ENCODE results near the gene DDB1.

The DDB1 gene

GRCh38 chr11:61353131-61354067, 20.5 kb upstream of the DDB1 start:
- H3K4me3 ChIP-seq: no peak overlapping the region
- intact Hi-C loops (cut with DNase I; ENCODE audit: low total_unique reads): no loop called here
- no peaks in the 10 kb centered on the region for H3K27me3 ChIP-seq
- H3K27ac ChIP-seq: no peak overlapping the region
- no peaks in the 10 kb centered on the region for H3K9me3 ChIP-seq
- no peaks in the 10 kb centered on the region for H3K4me1 ChIP-seq
- TF ChIP-seq, protein P1, sequence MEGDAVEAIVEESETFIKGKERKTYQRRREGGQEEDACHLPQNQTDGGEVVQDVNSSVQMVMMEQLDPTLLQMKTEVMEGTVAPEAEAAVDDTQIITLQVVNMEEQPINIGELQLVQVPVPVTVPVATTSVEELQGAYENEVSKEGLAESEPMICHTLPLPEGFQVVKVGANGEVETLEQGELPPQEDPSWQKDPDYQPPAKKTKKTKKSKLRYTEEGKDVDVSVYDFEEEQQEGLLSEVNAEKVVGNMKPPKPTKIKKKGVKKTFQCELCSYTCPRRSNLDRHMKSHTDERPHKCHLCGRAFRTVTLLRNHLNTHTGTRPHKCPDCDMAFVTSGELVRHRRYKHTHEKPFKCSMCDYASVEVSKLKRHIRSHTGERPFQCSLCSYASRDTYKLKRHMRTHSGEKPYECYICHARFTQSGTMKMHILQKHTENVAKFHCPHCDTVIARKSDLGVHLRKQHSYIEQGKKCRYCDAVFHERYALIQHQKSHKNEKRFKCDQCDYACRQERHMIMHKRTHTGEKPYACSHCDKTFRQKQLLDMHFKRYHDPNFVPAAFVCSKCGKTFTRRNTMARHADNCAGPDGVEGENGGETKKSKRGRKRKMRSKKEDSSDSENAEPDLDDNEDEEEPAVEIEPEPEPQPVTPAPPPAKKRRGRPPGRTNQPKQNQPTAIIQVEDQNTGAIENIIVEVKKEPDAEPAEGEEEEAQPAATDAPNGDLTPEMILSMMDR (IDR thresholded peaks at IDR 0.05): no peak
- peaks cover 41 to 77% (median 76%) of the 10 kb centered on the region in 3 donors for H3K36me3 ChIP-seq
- no peak for DNase-seq

- Histone ChIP-seq H3K4me3 (no peak overlapping the region), H3K9me3 (no peaks in the 10 kb centered on the region), H3K4me1 (no peaks in the 10 kb centered on the region), H3K27me3 (no peaks in the 10 kb centered on the region), H3K27ac (no peak overlapping the region), H3K36me3 (peaks cover 41 to 89% (median 79%) of the 10 kb centered on the region in 3 donors)
- intact Hi-C loops (cut with DNase I; ENCODE audit: low total_unique reads): no loop called here
- TF ChIP-seq, protein P1 (IDR thresholded peaks at IDR 0.05): no peak
- DNase-seq: no peak
Measured at GRCh38 chr11:61352038-61352437, 19.1 kb upstream of the DDB1 start.

- peaks cover 36 to 97% (median 71%) of the 10 kb centered on the region in 3 donors for H3K36me3 ChIP-seq
- TF ChIP-seq, protein P1 (IDR thresholded peaks at IDR 0.05): no peak
- intact Hi-C loops (cut with DNase I; ENCODE audit: low total_unique reads): no loop called here
Measured at GRCh38 chr11:61350803-61351202, 17.9 kb upstream of the DDB1 start.

DNA sequence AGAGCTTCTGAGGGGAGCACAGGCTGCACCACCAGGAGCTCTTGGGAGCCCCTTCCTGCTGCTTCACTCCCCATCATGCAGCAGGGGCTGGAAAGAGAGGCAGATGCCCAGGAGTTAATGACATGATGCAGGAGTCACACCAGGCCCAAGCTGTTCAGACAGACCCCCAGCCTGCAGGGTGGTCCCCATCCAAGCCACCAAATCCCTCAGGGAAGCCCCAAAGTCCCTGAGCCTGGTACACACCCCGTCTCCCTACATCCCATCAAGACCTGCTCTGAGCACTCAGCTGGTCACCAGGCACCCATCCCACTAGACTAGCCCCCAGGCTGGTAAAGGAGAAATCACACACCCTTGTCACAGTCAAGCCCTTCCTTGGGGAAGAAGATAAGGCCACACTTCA, 17.4 kb upstream of the DDB1 start:
- H3K9me3 ChIP-seq: no peaks in the 10 kb centered on the region
- no peak for DNase-seq
- H3K27ac ChIP-seq: no peak overlapping the region
- intact Hi-C loops (cut with DNase I; ENCODE audit: low total_unique reads): no loop called here
- no peaks in the 10 kb centered on the region for H3K4me1 ChIP-seq
- H3K36me3 ChIP-seq: peaks cover 36 to 97% (median 67%) of the 10 kb centered on the region in 3 donors
- H3K27me3 ChIP-seq: no peaks in the 10 kb centered on the region
- TF ChIP-seq, protein P1 (IDR thresholded peaks at IDR 0.05): no peak
- H3K4me3 ChIP-seq: no peak overlapping the region

More at GRCh38 chr11:61350803-61351202, 17.9 kb upstream of the DDB1 start:
- Histone ChIP-seq H3K4me1 (no peaks in the 10 kb centered on the region), H3K4me3 (no peak overlapping the region), H3K9me3 (no peaks in the 10 kb centered on the region), H3K27me3 (no peaks in the 10 kb centered on the region), H3K27ac (no peak overlapping the region)
- DNase-seq: no peak

GRCh38 chr11:61349916-61350315, 17.0 kb upstream of the DDB1 start:
- no peak for DNase-seq
- intact Hi-C loops (cut with DNase I; ENCODE audit: low total_unique reads): no loop called here
- H3K9me3 ChIP-seq: no peaks in the 10 kb centered on the region
- H3K4me3 ChIP-seq: no peak overlapping the region
- H3K4me1 ChIP-seq: no peaks in the 10 kb centered on the region
- H3K36me3 ChIP-seq: peaks cover 36 to 94% (median 63%) of the 10 kb centered on the region in 3 donors
- no peaks in the 10 kb centered on the region for H3K27me3 ChIP-seq
- TF ChIP-seq, protein P1 (IDR thresholded peaks at IDR 0.05): no peak
- H3K27ac ChIP-seq: no peak overlapping the region

All from tibial artery (tissue), 4 donors.